CD14-positive monocyte (primary cell): ENCODE data around the gene PRDM8. TPM values are rescaled to one million over a fixed set of nuclear protein-coding genes. Genes with fewer than 3 reads are reported as not detected.

ENCODE experiments used
- DNase-seq, 3 donors: peaks; one replicate each; pipeline ENCODE4 v3.0.0-alpha.2; 2011 to 2022
- H2AFZ ChIP-seq: 2 replicates; pipeline ENCODE4 v1.6.0; 2012; ENCODE audit warnings: mild to moderate bottlenecking, low read depth, low read length, inconsistent platforms; ENCODE audit not compliant: insufficient read depth, poor library complexity, severe bottlenecking
- H3K27ac ChIP-seq, 2 donors: 1 replicate in 1 of 2; 2 replicates in 1 of 2; pipeline ENCODE4 v1.5.1; 2012 to 2013; ENCODE audit warnings: low read length in 2 of 2, control low read depth in 1 of 2, inconsistent platforms in 1 of 2, low read depth in 1 of 2, mild to moderate bottlenecking in 1 of 2
- H3K27me3 ChIP-seq, 2 donors: one replicate each; pipeline versions ENCODE4 v1.6.0 to v1.6.1; 2011 to 2013; ENCODE audit warnings: low read length in 2 of 2; ENCODE audit not compliant: control insufficient read depth in 2 of 2, insufficient read depth in 2 of 2
- H3K36me3 ChIP-seq, 2 donors: replicated peaks in 1 of 2; 1 replicate in 1 of 2; 2 replicates in 1 of 2; pipeline versions ENCODE4 v1.5.1 to v1.6.1; 2012 to 2013; ENCODE audit warnings: low read length in 2 of 2, control low read depth in 1 of 2, inconsistent platforms in 1 of 2, mild to moderate bottlenecking in 1 of 2; ENCODE audit not compliant: insufficient read depth in 2 of 2, control insufficient read depth in 1 of 2
- H3K4me1 ChIP-seq, 2 donors: 1 replicate in 1 of 2; 2 replicates in 1 of 2; pipeline versions ENCODE4 v1.5.1 to v1.6.1; 2012 to 2013; ENCODE audit warnings: low read length in 2 of 2, control low read depth in 1 of 2, inconsistent platforms in 1 of 2, mild to moderate bottlenecking in 1 of 2, moderate library complexity in 1 of 2; ENCODE audit not compliant: insufficient read depth in 2 of 2, control insufficient read depth in 1 of 2
- H3K4me2 ChIP-seq: replicated peaks from 2 replicates; pipeline ENCODE3; 2012; ENCODE audit warnings: low read length, moderate library complexity, mild to moderate bottlenecking; ENCODE audit not compliant: poor library complexity, severe bottlenecking; ENCODE audit errors: extremely low read depth
- H3K4me3 ChIP-seq, 3 experiments: fragments of 200-600 bp in 1 of 3; sonication (generic) in 1 of 3; replicated peaks in 1 of 3; 1 replicate in 2 of 3; 2 replicates in 1 of 3; pipeline ENCODE4 v1.5.1; 2011 to 2013; ENCODE audit warnings: low read length in 3 of 3, mild to moderate bottlenecking in 3 of 3, control low read depth in 2 of 3, low read depth in 2 of 3, inconsistent platforms in 1 of 3, moderate library complexity in 1 of 3
- H3K79me2 ChIP-seq: 2 replicates; pipeline ENCODE4 v1.6.0; 2012; ENCODE audit warnings: mild to moderate bottlenecking, control low read depth, inconsistent platforms, low read length, moderate library complexity; ENCODE audit not compliant: insufficient read depth
- H3K9ac ChIP-seq: 2 replicates; pipeline ENCODE4 v1.6.0; 2017; ENCODE audit warnings: low read length, mild to moderate bottlenecking; ENCODE audit not compliant: insufficient read depth, poor library complexity, severe bottlenecking
- H3K9me3 ChIP-seq, 2 donors: replicated peaks in 1 of 2; 1 replicate in 1 of 2; 2 replicates in 1 of 2; pipeline versions ENCODE4 v1.5.1 to v1.6.1; 2012 to 2013; ENCODE audit warnings: low read length in 2 of 2, control low read depth in 1 of 2; ENCODE audit not compliant: control insufficient read depth in 1 of 2, insufficient read depth in 1 of 2
- H4K20me1 ChIP-seq: 2 replicates; pipeline ENCODE4 v1.6.0; 2012; ENCODE audit warnings: mild to moderate bottlenecking, low read length, control low read depth, moderate library complexity; ENCODE audit not compliant: insufficient read depth
- H3K27ac Mint-ChIP-seq, 7 donors: one replicate each; pipeline ENCODE4 v1.8.0; 2020; ENCODE audit warnings: mild to moderate bottlenecking in 7 of 7, mixed read lengths in 7 of 7, moderate library complexity in 6 of 7, inconsistent platforms in 2 of 7
- H3K27me3 Mint-ChIP-seq, 3 donors: one replicate each; pipeline ENCODE4 v1.8.0; 2021 to 2022; ENCODE audit warnings: low read depth in 3 of 3, mild to moderate bottlenecking in 3 of 3, mixed read lengths in 3 of 3, moderate library complexity in 3 of 3, inconsistent platforms in 1 of 3
- H3K36me3 Mint-ChIP-seq, 2 donors: one replicate each; pipeline ENCODE4 v1.8.0; 2020; ENCODE audit warnings: mixed read lengths in 2 of 2, inconsistent platforms in 1 of 2, mild to moderate bottlenecking in 1 of 2
- H3K4me1 Mint-ChIP-seq: one replicate; pipeline ENCODE4 v1.8.0; 2020; ENCODE audit warnings: mild to moderate bottlenecking, mixed read lengths
- H3K4me3 Mint-ChIP-seq, 2 donors: one replicate each; pipeline ENCODE4 v1.8.0; 2020; ENCODE audit warnings: mild to moderate bottlenecking in 2 of 2, mixed read lengths in 2 of 2, moderate library complexity in 1 of 2
- H3K9me3 Mint-ChIP-seq, 7 donors: one replicate each; pipeline ENCODE4 v1.8.0; 2020 to 2022; ENCODE audit warnings: mixed read lengths in 7 of 7, mild to moderate bottlenecking in 6 of 7, moderate library complexity in 6 of 7, inconsistent platforms in 2 of 7
- WGBS: methylation state at CpG from one replicate; pipeline ENCODE4 v1.1.5; 2013; ENCODE audit warnings: missing lambda C conversion rate; ENCODE audit not compliant: insufficient coverage; 5-methylcytosine and 5-hydroxymethylcytosine counted together
- intact Hi-C, 2 donors: fragments of 100-400 bp; cut with micrococcal nuclease; formaldehyde crosslinking; loops; one replicate each; pipeline versions ENCODE4 v1.15.0 to v1.15.1; 2023
- polyA plus RNA-seq, 3 donors: library from polyadenylated mRNA; depleted of rRNA in 1 of 3; unstranded in 2 of 3; stranded (reverse) in 1 of 3; fragments of 300-500 nt in 2 of 3; fragments of >200 nt in 1 of 3; fragmentation: Illumina TruSeq in 2 of 3; gene quantifications; 1 replicate in 2 of 3; 2 replicates in 1 of 3; pipeline ENCODE4 v1.2.3, GENCODE V29; 2012 to 2021
- TF ChIP-seq, protein P1 (sequence below): fragments of 200-600 bp; IDR thresholded peaks from one replicate; pipeline ENCODE4 v1.8.0; 2022; ENCODE audit warnings: antibody characterized with exemption, mild to moderate bottlenecking

PRDM8 gene
- polyA plus RNA-seq, 3 donors = 0.22 to 0.77 (median 0.23) TPM

DNA sequence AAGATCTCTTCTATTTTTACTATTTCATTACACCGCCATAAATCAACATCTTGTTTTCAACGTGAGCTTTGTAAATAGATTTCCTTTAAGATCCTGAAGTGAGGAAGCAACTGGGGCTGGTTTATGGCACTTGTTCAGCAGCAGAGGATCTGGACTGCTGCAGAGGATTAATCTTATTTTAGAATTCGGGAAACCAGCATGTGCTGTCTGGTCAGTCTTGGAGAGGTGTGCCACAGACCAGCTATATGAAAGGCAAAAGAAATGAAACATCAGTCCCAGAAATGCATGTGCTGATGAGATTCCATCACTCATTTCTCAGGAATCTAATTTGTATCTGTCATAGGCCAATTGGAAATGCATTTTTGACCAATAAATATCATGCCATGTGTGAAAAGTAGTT, 23.4 kb downstream of the PRDM8 start:
- Mint-ChIP-seq H3K27me3 (peaks cover 0 to 5% (median 3%) of the 10 kb centered on the region in 3 donors), H3K27ac (no peak overlapping the region), H3K9me3 (no peaks in the 10 kb centered on the region), H3K4me1 (peaks cover 11% of the 10 kb centered on the region), H3K36me3 (no peaks in the 10 kb centered on the region), H3K4me3 (no peak overlapping the region)
- H2AFZ ChIP-seq = no peak overlapping the region
- TF ChIP-seq, protein P1, sequence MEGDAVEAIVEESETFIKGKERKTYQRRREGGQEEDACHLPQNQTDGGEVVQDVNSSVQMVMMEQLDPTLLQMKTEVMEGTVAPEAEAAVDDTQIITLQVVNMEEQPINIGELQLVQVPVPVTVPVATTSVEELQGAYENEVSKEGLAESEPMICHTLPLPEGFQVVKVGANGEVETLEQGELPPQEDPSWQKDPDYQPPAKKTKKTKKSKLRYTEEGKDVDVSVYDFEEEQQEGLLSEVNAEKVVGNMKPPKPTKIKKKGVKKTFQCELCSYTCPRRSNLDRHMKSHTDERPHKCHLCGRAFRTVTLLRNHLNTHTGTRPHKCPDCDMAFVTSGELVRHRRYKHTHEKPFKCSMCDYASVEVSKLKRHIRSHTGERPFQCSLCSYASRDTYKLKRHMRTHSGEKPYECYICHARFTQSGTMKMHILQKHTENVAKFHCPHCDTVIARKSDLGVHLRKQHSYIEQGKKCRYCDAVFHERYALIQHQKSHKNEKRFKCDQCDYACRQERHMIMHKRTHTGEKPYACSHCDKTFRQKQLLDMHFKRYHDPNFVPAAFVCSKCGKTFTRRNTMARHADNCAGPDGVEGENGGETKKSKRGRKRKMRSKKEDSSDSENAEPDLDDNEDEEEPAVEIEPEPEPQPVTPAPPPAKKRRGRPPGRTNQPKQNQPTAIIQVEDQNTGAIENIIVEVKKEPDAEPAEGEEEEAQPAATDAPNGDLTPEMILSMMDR = no peak
- H3K36me3 ChIP-seq = no peaks in the 10 kb centered on the region
- peaks cover 2 to 13% of the 10 kb centered on the region in 2 donors for H3K27me3 ChIP-seq
- H3K4me2 ChIP-seq = no peak overlapping the region
- H3K9ac ChIP-seq = no peak overlapping the region
- no peak for DNase-seq
- no peaks in the 10 kb centered on the region for H4K20me1 ChIP-seq
- H3K4me3 ChIP-seq = no peak overlapping the region
- no peaks in the 10 kb centered on the region for H3K79me2 ChIP-seq
- H3K4me1 ChIP-seq = peaks cover 5 to 12% of the 10 kb centered on the region in 2 donors
- no peaks in the 10 kb centered on the region for H3K9me3 ChIP-seq
- no peak overlapping the region for H3K27ac ChIP-seq
- 29% methylated on average over 1 of the region's 3 CpGs for WGBS
- intact Hi-C loops = no loop called here

GRCh38 chr4:80221161-80221560, 23.9 kb downstream of the PRDM8 start:
- no peaks in the 10 kb centered on the region for H4K20me1 ChIP-seq
- H3K4me1 Mint-ChIP-seq = peaks cover 8% of the 10 kb centered on the region
- H3K9ac ChIP-seq = no peak overlapping the region
- no peaks in the 10 kb centered on the region for H3K79me2 ChIP-seq
- no peak overlapping the region for H3K4me3 ChIP-seq
- H3K4me3 Mint-ChIP-seq = no peak overlapping the region
- H3K27ac ChIP-seq = no peak overlapping the region
- H3K4me1 ChIP-seq = peaks cover 3 to 8% of the 10 kb centered on the region in 2 donors
- H3K9me3 Mint-ChIP-seq = no peaks in the 10 kb centered on the region
- DNase-seq = no peak
- no peak overlapping the region for H2AFZ ChIP-seq
- no peak overlapping the region for H3K4me2 ChIP-seq
- intact Hi-C loops = no loop called here
- TF ChIP-seq, protein P1 = peak; percentile 16
- peaks cover 0 to 5% (median 3%) of the 10 kb centered on the region in 3 donors for H3K27me3 Mint-ChIP-seq
- H3K27ac Mint-ChIP-seq = no peak overlapping the region
- no peaks in the 10 kb centered on the region for H3K36me3 ChIP-seq
- H3K36me3 Mint-ChIP-seq = no peaks in the 10 kb centered on the region
- H3K27me3 ChIP-seq = peaks cover 2 to 13% of the 10 kb centered on the region in 2 donors
- H3K9me3 ChIP-seq = no peaks in the 10 kb centered on the region
